Fibroblast of lung (primary cell): Measurements from ENCODE around the gene LMO1.

ENCODE experiments used
- CTCF ChIP-seq, 2 donors: IDR thresholded peaks in 1 of 2; conservative IDR thresholded peaks in 1 of 2; 1 replicate in 1 of 2; 2 replicates in 1 of 2; pipeline ENCODE4 v1.5.1; 2011 to 2012; ENCODE audit warnings: low read length in 2 of 2, control low read depth in 1 of 2, inconsistent platforms in 1 of 2, low read depth in 1 of 2, mild to moderate bottlenecking in 1 of 2
- EZH2 ChIP-seq: IDR thresholded peaks from 2 replicates; pipeline ENCODE4 v1.5.1; 2012; ENCODE audit warnings: low read length, control low read depth, mild to moderate bottlenecking; ENCODE audit errors: missing control alignments

GRCh38 chr11:8180469-8180868, 83.2 kb downstream of the LMO1 start:
- no peak for TF ChIP-seq CTCF (conservative IDR thresholded peaks at IDR 0.05 in 1 of 2, IDR thresholded peaks at IDR 0.05 in 1 of 2; ENCODE audit: low read depth in 1 of 2, low read length in 2 of 2)
- no peak for TF ChIP-seq EZH2
